Hepatic stellate cell (primary cell): ENCODE results near the gene STN1.

Experiments used
- DNase-seq: peaks from one replicate; pipeline ENCODE4 v3.0.0; 2011; ENCODE audit warnings: low spot score

STN1 gene

GRCh38 chr10:103843854-103844570, 74.0 kb downstream of the STN1 start:
- peak; percentile 80 for DNase-seq

GRCh38 chr10:103843045-103843444, 74.9 kb downstream of the STN1 start:
- DNase-seq = no peak

- no peak for DNase-seq
Measured at GRCh38 chr10:103842605-103843004, 75.4 kb downstream of the STN1 start.

GRCh38 chr10:103841519-103841918, 76.5 kb downstream of the STN1 start:
- no peak for DNase-seq

- no peak for DNase-seq
Measured at GRCh38 chr10:103840740-103841070, 77.3 kb downstream of the STN1 start.

GRCh38 chr10:103839872-103840739, 77.9 kb downstream of the STN1 start:
- DNase-seq = no peak

- no peak for DNase-seq
Measured at GRCh38 chr10:103839519-103839871, 78.5 kb downstream of the STN1 start.

GRCh38 chr10:103838862-103839518, 79.0 kb downstream of the STN1 start:
- DNase-seq = no peak

- no peak for DNase-seq
Measured at GRCh38 chr10:103838070-103838395, 80.0 kb downstream of the STN1 start.

- no peak for DNase-seq
Measured at GRCh38 chr10:103837370-103838069, 80.5 kb downstream of the STN1 start.

- no peak for DNase-seq
Measured at GRCh38 chr10:103836861-103837260, 81.1 kb downstream of the STN1 start.

- no peak for DNase-seq
Measured at GRCh38 chr10:103836273-103836672, 81.7 kb downstream of the STN1 start.

- DNase-seq = no peak
Measured at GRCh38 chr10:103835096-103836050, 82.6 kb downstream of the STN1 start.

- DNase-seq = no peak
Measured at GRCh38 chr10:103834436-103835095, 83.4 kb downstream of the STN1 start.

- DNase-seq = peak; percentile 62
Measured at GRCh38 chr10:103833731-103834365, 84.1 kb downstream of the STN1 start.

GRCh38 chr10:103832806-103833205, 85.2 kb downstream of the STN1 start:
- DNase-seq = no peak
